SK-N-MC (cell line): ENCODE data around the gene GANAB.

ENCODE experiments used
- EZH2 ChIP-seq: fragments of 200-600 bp; sonication (generic); IDR thresholded peaks from one replicate; pipeline ENCODE4 v1.6.1; 2017; ENCODE audit warnings: antibody characterized with exemption
- FOXP2 ChIP-seq: optimal IDR thresholded peaks from 2 replicates; pipeline ENCODE3; 2011; ENCODE audit warnings: mild to moderate bottlenecking, moderate library complexity; ENCODE audit not compliant: insufficient read depth; ENCODE audit errors: extremely low read length, control extremely low read depth
- POLR2AphosphoS5 ChIP-seq: IDR thresholded peaks from 2 replicates; pipeline ENCODE4 v1.6.1; 2012; ENCODE audit warnings: mild to moderate bottlenecking, low read depth, low read length, borderline replicate concordance

- TF ChIP-seq EZH2: no peak
- no peak for TF ChIP-seq POLR2AphosphoS5
- no peak for TF ChIP-seq FOXP2
Measured at GRCh38 chr11:62664405-62665074, 18.1 kb upstream of the GANAB start.
